NCI-H2227 treated with DMSO at 0.1 percent for 48 hours (cell line): Measurements from ENCODE around the gene BTBD2.

Source experiments
- DNase-seq: peaks from one replicate; lab custom pipeline; 2025; lab: John Stamatoyannopoulos, UW

BTBD2 gene

GRCh38 chr19:1985588-1986356 lies 29.7 kb downstream of the BTBD2 start:
- no peak for DNase-seq

- no peak for DNase-seq
Observed at GRCh38 chr19:1984357-1984756, 31.2 kb downstream of the BTBD2 start.

- no peak for DNase-seq
Observed at GRCh38 chr19:1981253-1981652, 34.3 kb downstream of the BTBD2 start.

GRCh38 chr19:1980809-1981181 lies 34.7 kb downstream of the BTBD2 start:
- DNase-seq: no peak

- no peak for DNase-seq
Observed at GRCh38 chr19:1980091-1980808, 35.3 kb downstream of the BTBD2 start.

- no peak for DNase-seq
Observed at GRCh38 chr19:1979642-1980041, 35.9 kb downstream of the BTBD2 start.

GRCh38 chr19:1979017-1979416 lies 36.5 kb downstream of the BTBD2 start:
- no peak for DNase-seq

GRCh38 chr19:1978346-1978894 lies 37.1 kb downstream of the BTBD2 start:
- no peak for DNase-seq

- DNase-seq: no peak
Observed at GRCh38 chr19:1977120-1977519, 38.4 kb downstream of the BTBD2 start.

GRCh38 chr19:1975162-1975480 lies 40.4 kb downstream of the BTBD2 start:
- DNase-seq: no peak

GRCh38 chr19:1974381-1975161 lies 40.9 kb downstream of the BTBD2 start:
- DNase-seq: no peak

GRCh38 chr19:1970806-1971502 lies 44.6 kb downstream of the BTBD2 start:
- DNase-seq: no peak

GRCh38 chr19:1970003-1970805 lies 45.3 kb downstream of the BTBD2 start:
- DNase-seq: no peak

- no peak for DNase-seq
Observed at GRCh38 chr19:1969176-1970002, 46.1 kb downstream of the BTBD2 start.

GRCh38 chr19:1968279-1969175 lies 47.0 kb downstream of the BTBD2 start:
- DNase-seq: no peak

- DNase-seq: no peak
Observed at GRCh38 chr19:1967087-1967608, 48.4 kb downstream of the BTBD2 start.

- no peak for DNase-seq
Observed at GRCh38 chr19:1962674-1963073, 52.8 kb downstream of the BTBD2 start.

GRCh38 chr19:1961000-1961883 lies 54.3 kb downstream of the BTBD2 start:
- no peak for DNase-seq
